ENCODE measurements around the gene RPL36A. TPM values are rescaled to one million over a fixed set of nuclear protein-coding genes. Genes with fewer than 3 reads are reported as not detected.

Gene RPL36A
- total and polyA plus RNA-seq, 10 of the 15 experiments (the other 5 are each of a cell fraction or from before 2014, with no cell fraction given) = 425 to 4,528 (median 3,270) TPM

DNA sequence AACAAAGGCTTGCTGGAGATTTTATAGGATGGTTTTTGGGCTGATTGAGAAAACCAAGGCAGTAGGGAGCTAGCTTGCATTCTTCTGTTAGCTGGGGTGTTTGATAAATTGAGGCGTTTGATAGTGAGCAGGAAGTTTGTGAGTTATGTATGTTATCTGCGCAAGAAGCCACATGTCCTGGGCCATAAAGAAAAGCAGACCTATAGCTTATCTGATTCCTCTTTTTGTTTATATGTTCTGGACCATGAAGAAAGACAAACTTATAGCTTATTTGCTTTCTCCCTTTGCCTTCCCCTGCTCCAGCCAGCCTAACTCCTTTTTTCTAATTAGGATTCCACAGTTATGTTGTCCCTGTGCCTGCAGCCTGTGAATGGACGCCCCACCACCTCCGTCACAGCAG lies 26.4 kb downstream of the RPL36A start:
- H4K20me1 ChIP-seq (ENCODE audit: control insufficient read depth, insufficient read depth) = no peaks in the 10 kb centered on the region
- in situ Hi-C loops (cut with MboI) = loop anchor here (5.0 kb wide), 2 partner anchors 175 to 380 kb away; no protein-coding TSS in a partner anchor
- 76% methylated on average over 4 of the region's 4 CpGs for WGBS (ENCODE audit: insufficient coverage, insufficient replicate concordance, low lambda C conversion rate, missing lambda C conversion rate)
- no TSS peak for BruUV-seq (replicated peaks)
- POLR2A ChIA-PET = interaction anchor here (1.2 kb wide), 1 partner anchor 26 kb away, joined by 3 read pairs; the partner anchor contains the start of gene RPL36A
- H3K9ac ChIP-seq (ENCODE audit: control insufficient read depth, insufficient read depth, low read length) = no peak overlapping the region
- no peaks in the 10 kb centered on the region for H3K27me3 ChIP-seq (replicated peaks in 1 of 2; ENCODE audit: control insufficient read depth in 2 of 2, insufficient read depth in 2 of 2, low read length in 1 of 2)
- H3K4me3 ChIP-seq = no peak overlapping the region
- TF ChIP-seq, protein P1, sequence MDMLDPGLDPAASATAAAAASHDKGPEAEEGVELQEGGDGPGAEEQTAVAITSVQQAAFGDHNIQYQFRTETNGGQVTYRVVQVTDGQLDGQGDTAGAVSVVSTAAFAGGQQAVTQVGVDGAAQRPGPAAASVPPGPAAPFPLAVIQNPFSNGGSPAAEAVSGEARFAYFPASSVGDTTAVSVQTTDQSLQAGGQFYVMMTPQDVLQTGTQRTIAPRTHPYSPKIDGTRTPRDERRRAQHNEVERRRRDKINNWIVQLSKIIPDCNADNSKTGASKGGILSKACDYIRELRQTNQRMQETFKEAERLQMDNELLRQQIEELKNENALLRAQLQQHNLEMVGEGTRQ (IDR thresholded peaks at IDR 0.05; ENCODE audit: borderline replicate concordance, low read depth, low read length) = no peak
- TF ChIP-seq SIX5 (IDR thresholded peaks at IDR 0.05; ENCODE audit: low read depth, low read length, severe bottlenecking) (no peak), BCLAF1 (IDR thresholded peaks at IDR 0.05) (no peak), KLF5 (IDR thresholded peaks at IDR 0.05; ENCODE audit: partially characterized antibody) (no peak), PAX8 (IDR thresholded peaks at IDR 0.05) (no peak), HDAC6 (IDR thresholded peaks at IDR 0.05; ENCODE audit: unreplicated experiment) (no peak), POLR2AphosphoS5 (IDR thresholded peaks at IDR 0.05; ENCODE audit: low read length) (no peak), MYC (IDR thresholded peaks at IDR 0.05; ENCODE audit: insufficient read depth, insufficient read length, insufficient replicate concordance, low read length, severe bottlenecking) (no peak)
- no peak overlapping the region for H3K4me2 ChIP-seq (ENCODE audit: control insufficient read depth, insufficient read depth)
- H3K4me1 ChIP-seq (ENCODE audit: control insufficient read depth, insufficient read depth, low read length) = peaks cover 15% of the 10 kb centered on the region
- H2AFZ ChIP-seq (ENCODE audit: control insufficient read depth, low read depth, low read length) = peak overlapping the region; percentile 82; the same call in 1 of the 2 replicates
- no peak overlapping the region for H3K27ac ChIP-seq (ENCODE audit: control insufficient read depth, insufficient read depth)
- CTCF ChIA-PET = interaction anchor here (1.5 to 5.4 kb wide), 8 partner anchors 10 to 386 kb away, joined by 4 to 39 read pairs (median 6); no protein-coding TSS in a partner anchor
- no peaks in the 10 kb centered on the region for H3K9me3 ChIP-seq (replicated peaks; ENCODE audit: control insufficient read depth, insufficient read depth, low read length)
- no peak for ATAC-seq
- RAD21 ChIA-PET (ENCODE audit: unreplicated experiment) = interaction anchor here (1.2 to 1.7 kb wide), 3 partner anchors 179 to 380 kb away, joined by 3 to 5 read pairs (median 4); no protein-coding TSS in a partner anchor
- peaks cover 5% of the 10 kb centered on the region for H3K79me2 ChIP-seq (ENCODE audit: control insufficient read depth, insufficient read depth, low read length)
- no peak for DNase-seq (ENCODE audit: low read depth, low spot score)
- intact Hi-C loops (cut with micrococcal nuclease; ENCODE audit: unreplicated experiment) = loop anchor here (5.0 kb wide), 2 partner anchors 180 to 200 kb away; partner anchors contain the start of gene ARMCX6
- SMC1A ChIA-PET (ENCODE audit: uncharacterized antibody, unreplicated experiment) = interaction anchor here (0.5 to 2.1 kb wide), 11 partner anchors 9 to 1480 kb away, joined by 3 to 5 read pairs (median 3); no protein-coding TSS in a partner anchor
- peaks cover 0 to under 1% of the 10 kb centered on the region in 2 experiments; a peak in 1 of 4 replicates for H3K36me3 ChIP-seq (ENCODE audit: control insufficient read depth in 2 of 2, insufficient read depth in 2 of 2, low read length in 1 of 2)
- FAIRE-seq = no peak

Measured in GM12878 (cell line).